Right lung (tissue), 5 donors: Measurements from ENCODE around the gene SAMD3. TPM values are rescaled to one million over a fixed set of nuclear protein-coding genes. Genes with fewer than 3 reads are reported as not detected.
A peak's percentile ranks its signal among the peaks of the same experiment; 100 is the strongest.
"Not testable (repeated sequence)": the region's sequence is repeated elsewhere in the genome, so short reads cannot be mapped to it uniquely, and the experiment has no call there.

Source experiments
- DNase-seq, 2 donors: peaks; one replicate each; pipeline ENCODE4 v3.0.0-alpha.2; 2013
- polyA plus RNA-seq, 5 donors: library from polyadenylated mRNA; unstranded; fragments of 120-200 nt; gene quantifications; one replicate each; pipeline versions ENCODE4 v1.2.1 to v1.2.3, GENCODE V29; 2013; ENCODE audit warnings: inconsistent platforms in 1 of 5, low replicate concordance in 1 of 5; ENCODE audit not compliant: insufficient read length in 5 of 5, insufficient read depth in 1 of 5

The SAMD3 gene
- polyA plus RNA-seq, 5 donors, result 1.4 to 2.7 (median 1.5) TPM

DNA sequence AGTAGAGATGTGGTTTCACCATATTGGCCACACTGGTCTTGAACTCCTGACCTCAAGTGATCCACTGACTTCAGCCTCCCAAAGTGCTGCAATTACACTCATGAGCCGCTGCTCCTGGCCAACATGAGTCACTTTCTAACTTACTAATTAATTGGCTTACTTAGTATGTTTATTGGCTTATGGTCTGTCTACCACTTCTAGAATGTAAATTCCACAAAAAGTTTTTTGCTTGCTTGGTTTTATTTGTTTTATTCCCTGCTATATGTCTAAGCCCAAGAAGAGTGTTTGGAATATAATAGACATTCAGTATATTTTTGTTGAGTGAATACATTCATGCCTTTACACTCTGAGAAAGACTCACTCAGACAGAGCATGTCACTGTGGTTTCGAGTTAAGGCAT lies 86.0 kb downstream of the SAMD3 start:
- DNase-seq, result no peak

DNA sequence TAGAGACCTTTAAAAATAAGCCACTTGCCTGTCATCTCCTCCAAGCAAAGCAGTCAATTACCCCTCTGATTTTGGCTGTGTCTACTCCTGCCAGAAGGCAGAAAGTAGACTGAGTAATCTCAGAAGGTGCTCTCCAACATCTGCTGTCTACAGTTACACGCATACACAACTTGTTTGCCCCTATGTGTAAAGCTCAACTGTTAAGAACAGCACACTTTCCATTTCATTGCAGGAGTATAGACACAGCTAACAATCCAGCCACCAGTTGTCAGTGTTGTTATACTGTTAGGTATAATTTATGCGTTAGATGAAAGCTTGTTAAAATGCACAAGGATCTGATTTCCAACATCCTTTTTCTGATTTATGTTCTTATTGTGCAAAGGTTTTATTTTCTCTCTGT lies 88.2 kb downstream of the SAMD3 start:
- no peak for DNase-seq

- no peak for DNase-seq
Observed at GRCh38 chr6:130132286-130132701, 90.5 kb downstream of the SAMD3 start.

DNA sequence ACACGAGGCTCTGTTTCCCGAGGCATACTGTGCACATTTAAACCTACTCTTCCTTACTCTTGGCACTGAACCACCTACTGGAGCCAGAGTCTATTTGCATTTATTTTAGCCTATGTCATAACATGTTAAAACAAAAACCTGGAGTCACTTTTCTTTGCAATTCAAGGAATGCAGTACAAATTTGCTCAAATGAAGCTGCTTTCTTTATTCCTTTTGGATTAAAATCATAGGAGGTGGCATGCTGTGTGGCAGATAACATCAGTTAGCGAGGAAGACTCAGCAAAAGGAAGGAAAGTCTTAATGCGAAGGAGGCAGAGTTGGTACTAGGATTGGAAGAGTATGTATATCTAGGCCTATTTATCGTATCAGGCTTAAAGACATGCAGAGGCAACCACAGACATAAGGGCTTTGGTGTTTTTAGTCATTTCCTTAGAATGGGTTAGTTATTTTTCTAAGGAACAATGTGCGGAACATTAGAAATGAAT lies 92.9 kb downstream of the SAMD3 start:
- DNase-seq, result no peak

DNA sequence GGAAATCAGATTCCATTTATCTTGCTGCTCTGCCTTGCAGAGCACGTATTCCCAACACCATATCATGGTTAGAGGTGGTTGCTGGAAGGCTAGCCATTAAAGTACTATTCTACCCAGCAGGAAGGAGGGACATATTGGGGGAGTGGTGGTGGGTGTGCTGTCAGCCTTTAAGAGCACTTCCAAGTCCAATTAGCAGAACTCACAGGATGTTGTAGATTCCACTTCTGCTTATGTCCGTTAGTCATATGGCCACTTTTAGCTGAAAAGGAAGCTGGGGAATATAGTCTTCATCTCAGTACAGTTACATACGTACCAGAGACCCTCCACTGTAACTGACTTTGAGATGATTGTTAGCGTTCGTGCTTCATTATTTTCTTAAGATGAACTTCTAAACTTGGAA lies 94.4 kb downstream of the SAMD3 start:
- DNase-seq, result no peak

DNA sequence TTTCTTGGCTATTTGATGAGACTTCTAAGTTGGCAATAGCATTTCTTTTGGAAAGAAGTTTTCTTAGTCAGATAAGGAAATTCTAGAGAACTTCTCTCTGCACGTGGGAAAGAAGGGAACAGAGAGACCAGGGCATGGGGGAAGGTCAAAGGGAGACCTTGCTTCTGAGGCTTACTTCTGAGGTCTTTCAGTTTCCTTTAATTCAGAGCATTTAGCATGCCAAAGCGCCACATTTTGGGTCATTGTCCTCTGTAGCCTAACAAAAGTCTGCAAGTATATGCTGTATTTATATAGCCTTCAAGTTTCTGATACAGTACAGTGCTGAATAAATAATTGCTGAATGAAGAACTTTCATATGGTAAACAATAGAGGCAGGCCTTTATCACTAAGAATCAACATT lies 95.6 kb downstream of the SAMD3 start:
- DNase-seq, result no peak

DNA sequence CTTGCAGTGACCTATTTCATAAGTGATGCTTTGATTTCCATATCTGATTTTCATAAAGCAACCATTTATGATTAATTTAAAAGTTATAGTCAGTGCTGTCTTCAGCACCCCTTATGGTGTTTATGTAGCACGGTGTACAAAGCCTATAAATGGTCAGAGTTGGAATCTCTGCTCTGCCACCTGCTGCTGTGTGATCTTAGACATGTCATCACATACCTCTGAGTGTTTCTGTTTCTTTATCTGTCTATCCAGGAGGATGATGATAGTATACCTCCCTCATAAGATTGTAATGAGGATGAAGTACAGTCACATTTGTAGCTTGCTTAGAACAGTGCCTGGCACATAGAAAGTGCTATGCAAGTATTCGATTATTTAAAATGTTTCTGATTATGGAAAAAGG lies 100.5 kb downstream of the SAMD3 start:
- DNase-seq, result no peak

- no peak for DNase-seq
Observed at GRCh38 chr6:130120731-130121130, 102.0 kb downstream of the SAMD3 start.

DNA sequence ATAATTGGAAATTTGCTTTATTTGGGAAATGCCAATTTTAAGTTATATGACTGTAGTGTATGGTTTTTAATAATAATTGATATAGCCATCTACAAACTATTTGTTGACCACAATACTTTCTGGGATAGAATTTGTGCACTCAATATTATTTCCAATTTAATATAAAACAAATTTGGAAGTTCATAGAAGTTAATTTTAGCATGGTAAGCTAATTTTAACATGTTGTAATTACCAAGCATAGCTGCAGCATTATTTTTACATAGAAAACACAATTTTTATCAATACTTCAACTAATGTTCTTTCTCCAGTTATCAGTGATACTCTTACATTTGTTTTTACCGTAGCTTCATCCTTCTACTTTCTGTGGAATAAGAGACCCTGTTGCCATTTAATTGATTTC lies 103.5 kb downstream of the SAMD3 start:
- no peak for DNase-seq

DNA sequence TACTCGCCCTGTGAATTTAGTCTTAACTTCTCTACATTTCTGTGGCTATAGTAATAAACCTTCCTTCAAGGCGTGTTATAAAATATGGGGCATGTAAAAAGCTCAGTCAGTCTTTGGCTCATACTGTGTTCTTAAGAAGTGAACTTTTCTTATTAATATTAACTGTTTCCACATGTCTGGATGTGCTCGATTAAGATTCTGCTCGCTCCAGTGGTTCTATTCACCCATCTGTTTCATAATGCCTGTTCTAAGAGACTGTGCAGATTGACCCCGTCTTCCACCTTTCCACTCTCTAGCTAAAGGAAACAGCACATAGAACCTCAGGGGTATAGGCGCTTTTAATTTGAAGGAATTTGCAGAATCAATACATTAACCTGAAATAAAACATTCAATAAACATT lies 104.5 kb downstream of the SAMD3 start:
- DNase-seq, result no peak

- not testable (repeated sequence) for DNase-seq
Observed at GRCh38 chr6:130117187-130117701, 105.5 kb downstream of the SAMD3 start.

- DNase-seq, result no peak
Observed at GRCh38 chr6:130116273-130116672, 106.5 kb downstream of the SAMD3 start.

GRCh38 chr6:130115036-130115435 lies 107.7 kb downstream of the SAMD3 start:
- DNase-seq, result no peak

- DNase-seq, result peak; percentile 73 to 79
Observed at GRCh38 chr6:130113201-130113710, 109.5 kb downstream of the SAMD3 start.

- DNase-seq, result no peak
Observed at GRCh38 chr6:130111031-130111430, 111.7 kb downstream of the SAMD3 start.

DNA sequence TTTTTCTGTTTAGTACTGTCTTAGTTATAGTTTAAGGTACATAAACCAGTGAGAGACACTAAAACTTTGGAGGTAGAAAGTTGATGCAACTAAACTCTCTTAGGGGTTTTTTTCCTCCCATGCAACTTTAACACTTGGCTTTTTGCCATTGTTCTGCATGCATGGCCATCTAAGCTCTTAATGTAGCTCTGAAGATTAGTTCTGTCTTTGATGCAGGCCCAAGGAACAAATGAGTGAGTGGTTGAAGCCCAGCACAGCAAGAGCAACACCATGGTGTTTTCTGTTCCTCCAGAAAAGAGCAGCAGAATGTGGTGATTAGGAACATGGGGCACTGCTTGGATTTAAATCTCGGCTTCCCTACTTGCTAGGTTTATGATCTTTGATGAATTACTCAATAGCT lies 115.0 kb downstream of the SAMD3 start:
- DNase-seq, result no peak

GRCh38 chr6:130105996-130106704 lies 116.6 kb downstream of the SAMD3 start:
- no peak for DNase-seq

GRCh38 chr6:130099119-130099518 lies 123.6 kb downstream of the SAMD3 start:
- no peak for DNase-seq

DNA sequence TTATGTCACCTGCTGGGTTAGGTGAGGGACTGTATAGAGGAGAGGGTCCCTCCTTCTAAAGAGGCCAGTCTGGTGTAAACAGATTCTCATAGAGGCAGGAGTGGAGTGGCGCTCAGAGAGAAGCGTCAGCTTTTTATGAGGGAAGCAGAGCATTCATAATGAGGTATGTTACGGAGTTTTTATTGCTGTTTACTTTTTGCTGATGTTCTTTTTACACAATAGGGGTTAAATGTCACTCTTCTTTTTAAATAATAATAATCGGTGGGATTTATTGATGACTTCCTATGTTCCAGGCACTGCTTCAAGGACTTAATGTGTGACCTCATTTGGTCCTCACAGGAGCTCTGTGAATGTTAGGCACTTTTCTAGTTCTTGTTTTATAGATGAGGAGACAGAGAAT lies 124.4 kb downstream of the SAMD3 start:
- DNase-seq, result no peak
